RPMI7951 (cell line): ENCODE data around the gene CDK17. TPM values are rescaled to one million over a fixed set of nuclear protein-coding genes. Genes with fewer than 3 reads are reported as not detected.
"Not testable (repeated sequence)": the region's sequence is repeated elsewhere in the genome, so short reads cannot be mapped to it uniquely, and the experiment has no call there.

ENCODE experiments used
- DNase-seq: peaks from one replicate; pipeline ENCODE4 v3.0.0-alpha.2; 2012; ENCODE audit warnings: low read depth
- total RNA-seq: library from RNA; depleted of rRNA; stranded (reverse); fragments of >200 nt; shearing (Covaris generic); gene quantifications from 2 replicates; pipeline ENCODE4 v1.2.3, GENCODE V29; 2014

CDK17 gene
- total RNA-seq, 1 experiment from 2014 or later = 26.2 TPM

- DNase-seq = no peak
Observed at GRCh38 chr12:96321941-96322340, 78.3 kb downstream of the CDK17 start.

GRCh38 chr12:96317801-96318200, 82.4 kb downstream of the CDK17 start:
- DNase-seq = not testable (repeated sequence)

DNA sequence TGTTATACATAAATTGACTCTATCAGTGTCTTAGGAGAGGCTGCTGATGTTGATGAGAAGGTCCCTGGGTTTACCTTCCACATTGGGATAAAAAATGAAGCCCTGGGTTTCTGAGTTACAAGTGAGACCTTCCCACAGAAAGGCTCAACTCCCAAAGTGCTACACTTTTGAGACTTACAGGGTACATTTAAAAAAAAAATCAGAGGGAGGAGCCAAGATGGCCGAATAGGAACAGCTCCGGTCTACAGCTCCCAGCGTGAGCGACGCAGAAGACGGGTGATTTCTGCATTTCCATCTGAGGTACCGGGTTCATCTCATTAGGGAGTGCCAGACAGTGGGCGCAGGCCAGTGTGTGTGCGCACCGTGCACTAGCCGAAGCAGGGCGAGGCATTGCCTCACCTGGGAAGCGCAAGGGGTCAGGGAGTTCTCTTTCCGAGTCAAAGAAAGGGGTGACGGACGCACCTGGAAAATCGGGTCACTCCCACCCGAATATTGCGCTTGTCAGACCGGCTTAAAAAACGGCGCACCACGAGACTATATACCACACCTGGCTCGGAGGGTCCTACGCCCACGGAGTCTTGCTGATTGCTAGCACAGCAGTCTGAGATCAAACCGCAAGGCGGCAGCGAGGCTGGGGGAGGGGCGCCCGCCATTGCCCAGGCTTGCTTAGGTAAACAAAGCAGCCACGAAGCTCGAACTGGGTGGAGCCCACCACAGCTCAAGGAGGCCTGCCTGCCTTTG, 84.3 kb downstream of the CDK17 start:
- DNase-seq = not testable (repeated sequence)

DNA sequence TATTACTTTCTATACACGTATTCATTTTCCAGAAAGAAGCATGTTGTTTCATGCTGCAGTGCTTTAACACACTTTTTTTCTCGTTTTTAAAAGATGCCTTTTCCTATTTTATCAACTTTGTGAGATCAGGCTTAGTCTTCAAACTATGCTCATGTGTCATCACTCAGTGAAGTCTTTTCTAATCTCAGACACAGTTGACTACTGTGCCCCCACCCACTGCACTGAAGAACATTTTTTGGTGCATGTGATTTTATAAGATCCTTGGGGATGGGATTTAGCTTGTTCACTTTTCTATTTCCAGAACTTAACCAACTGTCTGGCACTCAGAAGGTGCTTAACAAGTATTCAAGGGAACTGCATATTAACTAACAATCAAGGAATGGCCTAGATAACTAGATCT, 85.5 kb downstream of the CDK17 start:
- DNase-seq = no peak

DNA sequence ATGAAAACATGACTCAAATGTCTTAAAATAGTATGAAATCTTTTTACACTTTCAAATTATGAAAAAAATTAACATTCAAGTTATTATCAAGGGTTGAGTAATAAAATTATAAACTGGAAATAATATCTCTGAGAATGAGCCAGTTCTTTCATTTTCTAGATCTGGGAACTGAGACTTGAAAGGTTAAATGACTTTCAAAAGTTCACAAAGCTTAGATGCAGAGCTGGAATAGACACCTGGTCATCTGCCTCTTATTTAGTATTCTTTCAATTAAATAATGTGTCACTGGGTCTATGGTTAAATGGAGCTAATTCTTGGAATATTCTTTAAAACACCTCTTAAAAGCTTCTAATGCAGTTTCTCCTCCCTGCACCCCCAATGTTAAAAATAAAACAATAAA, 86.6 kb downstream of the CDK17 start:
- DNase-seq = no peak

DNA sequence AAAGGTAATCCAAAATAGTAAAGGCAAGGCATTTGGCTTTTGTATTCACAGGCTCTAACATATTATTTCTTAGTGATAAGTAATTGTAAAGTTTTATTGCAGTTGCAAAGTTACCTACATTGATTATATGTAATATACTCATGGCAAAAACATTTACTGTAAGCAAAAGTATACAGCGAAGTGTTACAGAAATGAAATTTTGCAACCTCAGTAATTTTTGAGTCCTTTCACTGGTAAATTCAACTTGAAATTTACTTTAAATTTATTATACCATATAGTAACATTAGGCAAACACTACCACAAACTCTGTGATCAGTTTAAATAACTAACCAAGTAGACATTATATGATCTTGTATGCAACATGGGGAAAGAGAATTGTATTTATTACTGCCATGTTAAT, 89.0 kb downstream of the CDK17 start:
- DNase-seq = no peak

DNA sequence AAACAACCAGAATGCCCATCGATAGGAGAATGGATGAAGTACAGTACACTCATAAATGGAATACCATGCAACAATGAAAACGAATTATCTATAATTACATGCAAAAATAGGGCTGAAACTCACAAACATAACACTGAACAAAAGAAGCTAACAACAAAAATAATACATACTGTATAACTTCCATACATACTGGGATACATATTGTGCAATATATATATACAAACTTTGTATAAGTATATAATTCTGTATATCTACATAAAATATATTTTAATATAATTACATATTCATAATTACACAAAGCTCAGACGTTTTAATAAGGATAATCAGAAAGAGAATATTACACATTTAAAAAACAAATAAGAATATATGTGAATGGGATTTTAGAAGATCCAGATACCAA, 90.2 kb downstream of the CDK17 start:
- DNase-seq = no peak

GRCh38 chr12:96308881-96309280, 91.4 kb downstream of the CDK17 start:
- no peak for DNase-seq

- DNase-seq = no peak
Observed at GRCh38 chr12:96305665-96306064, 94.6 kb downstream of the CDK17 start.

- DNase-seq = no peak
Observed at GRCh38 chr12:96303653-96304052, 96.6 kb downstream of the CDK17 start.

DNA sequence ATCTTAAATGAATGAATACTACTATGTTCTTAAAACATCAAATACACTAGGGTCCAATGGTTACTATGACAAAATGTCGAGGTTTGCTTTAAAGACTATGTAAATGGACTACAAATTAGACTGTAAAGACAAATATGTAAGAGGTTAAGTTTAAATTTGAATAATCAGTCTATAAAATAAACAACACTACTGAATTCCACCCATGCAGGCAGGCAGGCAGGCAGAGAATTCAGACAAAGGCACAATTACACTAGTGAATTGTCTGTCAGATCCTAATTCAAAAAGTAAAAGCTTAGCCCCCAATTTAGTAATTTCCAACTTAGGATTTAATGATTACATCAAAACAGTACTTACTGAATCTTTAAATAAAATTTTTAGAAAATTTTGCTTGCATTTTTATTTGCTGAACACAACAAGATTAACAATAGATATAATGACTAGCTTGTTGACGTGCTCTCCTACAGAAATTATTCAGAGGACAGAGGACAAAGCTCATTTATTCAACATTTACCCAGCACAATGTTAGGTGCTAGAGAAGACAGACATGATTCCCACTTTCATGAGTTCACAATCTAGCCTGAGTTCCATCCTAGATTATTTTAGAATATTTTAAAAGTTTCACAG, 97.4 kb downstream of the CDK17 start:
- DNase-seq = no peak

GRCh38 chr12:96301732-96302131, 98.5 kb downstream of the CDK17 start:
- no peak for DNase-seq

DNA sequence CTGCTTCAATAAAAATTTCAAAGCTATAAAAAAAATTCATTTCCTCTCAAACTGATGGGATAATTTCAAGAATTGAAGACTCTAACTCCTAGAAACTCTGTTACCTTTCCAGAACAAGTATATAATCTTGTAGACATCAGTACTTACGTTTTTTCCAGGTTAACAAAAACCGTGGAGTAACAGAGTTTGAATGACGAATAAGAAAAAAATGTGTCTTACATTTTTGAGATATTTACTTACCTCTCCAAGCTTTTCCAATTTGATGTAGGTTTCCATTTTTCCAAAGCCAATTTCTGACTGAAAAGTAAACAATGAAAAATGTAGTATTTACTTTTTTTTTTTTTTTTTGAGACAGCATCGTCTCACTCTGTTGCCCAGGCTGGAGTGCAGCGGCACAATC, 100.2 kb downstream of the CDK17 start:
- DNase-seq = no peak

- DNase-seq = no peak
Observed at GRCh38 chr12:96297504-96297903, 102.7 kb downstream of the CDK17 start.

- no peak for DNase-seq
Observed at GRCh38 chr12:96295532-96296160, 104.6 kb downstream of the CDK17 start.

- peak; percentile 17 for DNase-seq
Observed at GRCh38 chr12:96294831-96295230, 105.4 kb downstream of the CDK17 start.

- no peak for DNase-seq
Observed at GRCh38 chr12:96293093-96293492, 107.1 kb downstream of the CDK17 start.

DNA sequence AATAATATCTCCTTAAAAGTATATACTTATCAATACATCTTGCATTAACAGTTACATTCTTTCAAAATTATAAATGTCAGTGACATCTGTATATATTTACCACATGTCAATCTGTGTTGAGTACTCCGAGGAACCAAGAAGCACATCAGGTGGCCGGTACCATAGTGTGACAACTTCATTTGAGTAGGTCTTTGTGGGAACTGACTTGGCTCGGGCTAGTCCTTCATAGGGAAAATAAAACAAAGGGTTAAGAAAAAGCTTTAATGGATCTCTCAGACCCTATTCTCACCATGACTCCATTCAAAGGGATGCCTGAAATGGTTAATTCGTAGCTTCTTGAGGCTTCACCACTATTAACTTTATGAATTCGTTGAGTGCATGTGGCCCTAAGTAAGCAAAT, 111.2 kb downstream of the CDK17 start:
- no peak for DNase-seq

DNA sequence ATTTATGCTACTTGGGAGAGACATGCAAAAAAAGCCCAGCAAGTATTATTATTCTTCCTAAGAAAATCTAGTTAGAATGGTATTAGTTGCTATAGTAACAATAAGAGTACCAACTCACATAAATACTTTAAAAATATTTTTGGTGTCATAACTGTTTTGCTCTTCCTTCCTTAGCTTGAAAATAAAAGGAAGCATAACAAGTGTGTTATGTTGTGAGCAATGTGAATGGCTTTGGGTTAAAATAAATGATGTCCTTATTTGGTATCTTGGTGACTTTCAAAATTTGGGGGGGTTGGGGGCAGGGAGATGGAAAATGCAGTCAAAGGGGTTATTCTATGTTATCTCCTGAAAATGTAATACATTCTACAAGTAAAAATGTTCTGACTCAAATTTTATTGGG, 115.1 kb downstream of the CDK17 start:
- no peak for DNase-seq

DNA sequence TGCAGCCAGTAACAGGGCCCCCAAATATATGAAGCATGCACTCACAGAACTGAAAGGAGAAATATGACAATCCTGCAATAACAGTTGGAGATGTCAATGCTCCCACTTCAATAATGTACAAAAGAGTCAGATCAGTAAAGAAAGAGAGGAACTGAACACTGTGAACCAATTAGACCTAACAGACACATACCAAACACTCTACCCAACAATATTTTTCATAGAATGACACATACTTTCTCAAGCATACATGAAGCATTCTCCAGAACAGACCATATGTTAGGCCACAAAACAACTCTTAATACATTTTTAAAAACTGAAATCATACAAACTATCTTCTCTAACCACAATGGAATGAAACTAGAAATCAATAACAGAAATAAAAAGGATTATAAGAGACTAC, 125.9 kb downstream of the CDK17 start:
- no peak for DNase-seq

DNA sequence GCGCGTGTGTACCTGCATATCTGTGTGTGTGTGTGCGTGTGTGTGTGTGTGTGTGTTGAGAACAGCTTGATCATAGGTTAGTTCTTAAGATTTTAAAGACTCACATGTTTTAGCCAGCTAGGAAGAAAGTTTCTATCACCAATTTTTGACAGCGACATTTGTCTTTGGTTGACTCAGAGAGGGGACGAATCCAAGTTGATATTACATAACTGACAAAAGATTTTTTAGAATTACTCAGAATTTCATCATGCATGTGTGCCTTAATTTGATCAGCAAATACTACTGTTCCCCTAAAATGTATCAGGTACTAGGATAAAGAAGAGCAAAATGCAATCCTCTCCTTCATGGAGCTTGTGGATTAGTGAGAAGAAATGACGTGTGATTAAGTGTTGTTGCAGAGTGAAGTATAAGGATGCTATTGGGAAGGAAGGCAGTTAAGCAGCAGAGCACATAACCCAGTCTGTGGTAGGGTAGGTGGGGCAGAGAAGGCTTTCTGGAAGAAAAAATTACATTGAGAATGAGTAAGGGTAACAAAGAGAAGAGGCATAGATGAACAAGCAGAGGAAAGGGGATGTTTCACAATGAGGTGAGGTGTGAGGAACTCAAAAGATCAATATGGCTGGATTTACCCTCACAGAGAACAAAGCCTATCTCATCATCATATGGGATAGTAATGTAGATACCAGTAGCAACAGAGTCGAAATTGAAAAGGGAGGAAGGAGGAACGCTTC, 128.6 kb downstream of the CDK17 start:
- DNase-seq = no peak

DNA sequence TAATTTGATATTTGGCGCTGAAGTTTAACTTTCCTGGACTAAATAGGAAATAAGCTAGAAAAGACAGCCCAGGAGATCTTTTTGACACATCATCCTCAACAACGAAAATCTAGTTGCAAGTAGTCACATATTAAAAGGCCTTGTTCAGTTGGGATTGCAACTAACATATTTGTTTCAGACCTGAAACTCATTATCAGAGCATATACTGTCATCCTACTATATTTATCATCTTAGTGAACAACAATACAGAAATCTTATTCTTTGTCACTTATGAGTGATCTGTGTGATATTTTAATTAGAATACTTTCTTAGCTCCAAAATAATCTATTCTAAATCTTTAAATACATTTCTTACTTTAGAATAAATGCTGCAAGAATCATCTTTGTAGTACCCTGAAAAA, 134.0 kb downstream of the CDK17 start:
- no peak for DNase-seq

GRCh38 chr12:96265836-96266235, 134.4 kb downstream of the CDK17 start:
- DNase-seq = no peak
